ENCODE measurements around the gene TMEM131. TPM values are rescaled to one million over a fixed set of nuclear protein-coding genes. Genes with fewer than 3 reads are reported as not detected.
"Not testable (repeated sequence)": the region's sequence is repeated elsewhere in the genome, so short reads cannot be mapped to it uniquely, and the experiment has no call there.

The TMEM131 gene
- total RNA-seq, 1 donor from 2014 or later, result 16.8 TPM

DNA sequence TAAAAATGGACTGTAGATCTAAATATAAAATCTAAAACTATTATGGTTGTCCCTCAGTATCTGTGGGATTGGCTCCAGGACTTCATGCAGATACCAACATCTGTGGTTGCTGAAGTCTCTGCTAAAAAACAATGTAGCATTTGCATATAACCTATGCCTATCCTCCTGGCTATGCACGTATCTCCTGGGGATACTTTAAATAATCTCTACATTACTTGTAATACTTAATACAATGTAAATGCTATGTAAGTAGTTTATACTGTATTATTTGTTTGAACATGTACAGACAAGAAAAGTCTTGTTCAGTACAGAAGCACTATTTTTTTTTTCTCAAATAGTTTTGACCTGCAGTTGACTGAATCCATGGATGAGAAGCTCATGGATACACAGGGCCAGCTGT, 147.4 kb downstream of the TMEM131 start:
- Histone ChIP-seq H3K36me3 (ENCODE audit: control insufficient read depth, insufficient read depth, low read length) (no peaks in the 10 kb centered on the region), H3K4me3 (ENCODE audit: low read depth, low read length) (no peak overlapping the region), H3K27me3 (ENCODE audit: control insufficient read depth, insufficient read depth, low read length) (no peaks in the 10 kb centered on the region)
- DNase-seq (ENCODE audit: low read depth), result no peak
- TF ChIP-seq, protein P1, sequence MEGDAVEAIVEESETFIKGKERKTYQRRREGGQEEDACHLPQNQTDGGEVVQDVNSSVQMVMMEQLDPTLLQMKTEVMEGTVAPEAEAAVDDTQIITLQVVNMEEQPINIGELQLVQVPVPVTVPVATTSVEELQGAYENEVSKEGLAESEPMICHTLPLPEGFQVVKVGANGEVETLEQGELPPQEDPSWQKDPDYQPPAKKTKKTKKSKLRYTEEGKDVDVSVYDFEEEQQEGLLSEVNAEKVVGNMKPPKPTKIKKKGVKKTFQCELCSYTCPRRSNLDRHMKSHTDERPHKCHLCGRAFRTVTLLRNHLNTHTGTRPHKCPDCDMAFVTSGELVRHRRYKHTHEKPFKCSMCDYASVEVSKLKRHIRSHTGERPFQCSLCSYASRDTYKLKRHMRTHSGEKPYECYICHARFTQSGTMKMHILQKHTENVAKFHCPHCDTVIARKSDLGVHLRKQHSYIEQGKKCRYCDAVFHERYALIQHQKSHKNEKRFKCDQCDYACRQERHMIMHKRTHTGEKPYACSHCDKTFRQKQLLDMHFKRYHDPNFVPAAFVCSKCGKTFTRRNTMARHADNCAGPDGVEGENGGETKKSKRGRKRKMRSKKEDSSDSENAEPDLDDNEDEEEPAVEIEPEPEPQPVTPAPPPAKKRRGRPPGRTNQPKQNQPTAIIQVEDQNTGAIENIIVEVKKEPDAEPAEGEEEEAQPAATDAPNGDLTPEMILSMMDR (IDR thresholded peaks at IDR 0.05; ENCODE audit: insufficient read depth, low read length, poor library complexity, severe bottlenecking), result no peak

DNA sequence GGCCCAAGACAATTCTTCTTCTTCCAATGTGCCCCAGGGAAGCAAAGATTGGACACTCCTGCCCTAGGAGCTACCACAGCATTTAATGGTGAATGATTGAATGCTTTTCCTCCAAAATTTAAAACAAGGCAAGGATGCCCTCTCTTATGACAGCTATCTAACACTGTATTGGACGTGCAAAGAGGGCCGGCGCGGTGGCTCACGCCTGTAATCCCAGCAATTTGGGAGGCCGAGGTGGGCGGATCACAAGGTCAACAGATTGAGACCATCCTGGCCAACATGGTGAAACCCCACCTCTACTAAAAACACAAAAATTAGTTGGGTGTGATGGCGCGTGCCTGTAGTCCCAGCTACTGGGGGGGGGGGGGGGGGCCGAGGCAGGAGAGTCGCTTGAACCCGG, 149.0 kb downstream of the TMEM131 start:
- DNase-seq (ENCODE audit: low read depth); H3K27me3 ChIP-seq (ENCODE audit: control insufficient read depth, insufficient read depth, low read length); H3K4me3 ChIP-seq (ENCODE audit: low read depth, low read length); H3K36me3 ChIP-seq (ENCODE audit: control insufficient read depth, insufficient read depth, low read length): not testable (repeated sequence)

DNA sequence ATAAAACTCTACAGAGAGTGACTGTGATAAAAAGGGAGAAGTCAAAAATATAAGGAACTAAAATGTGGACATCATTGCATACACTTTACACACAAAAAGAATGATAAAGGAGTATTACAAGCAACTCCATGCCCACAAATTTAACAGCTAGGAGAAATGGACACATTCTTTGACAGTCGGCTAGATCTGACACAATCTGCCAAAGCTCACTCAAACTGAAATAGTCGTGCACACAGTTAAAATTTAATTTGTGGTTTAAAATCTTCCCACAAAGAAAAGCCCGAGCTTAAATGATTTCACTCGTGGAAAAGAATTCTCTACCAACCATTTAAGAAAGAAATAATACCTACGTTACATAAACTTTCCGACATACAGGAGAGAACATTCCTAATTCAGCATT, 149.9 kb downstream of the TMEM131 start:
- Histone ChIP-seq H3K36me3 (ENCODE audit: control insufficient read depth, insufficient read depth, low read length) (no peaks in the 10 kb centered on the region), H3K27me3 (ENCODE audit: control insufficient read depth, insufficient read depth, low read length) (no peaks in the 10 kb centered on the region), H3K4me3 (ENCODE audit: low read depth, low read length) (no peak overlapping the region)
- no peak for DNase-seq (ENCODE audit: low read depth)
- TF ChIP-seq, protein P1 (IDR thresholded peaks at IDR 0.05; ENCODE audit: insufficient read depth, low read length, poor library complexity, severe bottlenecking), result no peak

DNA sequence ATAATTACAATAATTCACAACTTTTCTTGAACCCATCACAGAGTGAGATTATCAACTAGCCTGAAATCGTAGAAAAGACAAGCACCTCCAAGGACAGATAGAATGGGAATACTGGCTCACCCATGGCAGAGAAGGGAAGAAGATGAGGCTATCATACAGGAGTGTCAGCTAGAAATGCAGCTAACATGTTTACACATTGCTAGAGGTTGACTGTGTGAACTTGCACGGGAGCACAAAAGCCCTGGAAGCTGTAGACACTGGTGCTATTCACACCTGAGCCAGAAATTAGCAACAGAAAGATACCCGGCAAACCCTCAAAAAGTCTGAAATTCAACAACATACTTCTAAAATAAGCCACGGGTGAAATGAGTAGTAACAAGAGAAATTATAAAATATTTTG, 150.6 kb downstream of the TMEM131 start:
- TF ChIP-seq, protein P1 (IDR thresholded peaks at IDR 0.05; ENCODE audit: insufficient read depth, low read length, poor library complexity, severe bottlenecking), result no peak
- H3K4me3 ChIP-seq (ENCODE audit: low read depth, low read length), result no peak overlapping the region
- no peaks in the 10 kb centered on the region for H3K36me3 ChIP-seq (ENCODE audit: control insufficient read depth, insufficient read depth, low read length)
- no peaks in the 10 kb centered on the region for H3K27me3 ChIP-seq (ENCODE audit: control insufficient read depth, insufficient read depth, low read length)
- no peak for DNase-seq (ENCODE audit: low read depth)

DNA sequence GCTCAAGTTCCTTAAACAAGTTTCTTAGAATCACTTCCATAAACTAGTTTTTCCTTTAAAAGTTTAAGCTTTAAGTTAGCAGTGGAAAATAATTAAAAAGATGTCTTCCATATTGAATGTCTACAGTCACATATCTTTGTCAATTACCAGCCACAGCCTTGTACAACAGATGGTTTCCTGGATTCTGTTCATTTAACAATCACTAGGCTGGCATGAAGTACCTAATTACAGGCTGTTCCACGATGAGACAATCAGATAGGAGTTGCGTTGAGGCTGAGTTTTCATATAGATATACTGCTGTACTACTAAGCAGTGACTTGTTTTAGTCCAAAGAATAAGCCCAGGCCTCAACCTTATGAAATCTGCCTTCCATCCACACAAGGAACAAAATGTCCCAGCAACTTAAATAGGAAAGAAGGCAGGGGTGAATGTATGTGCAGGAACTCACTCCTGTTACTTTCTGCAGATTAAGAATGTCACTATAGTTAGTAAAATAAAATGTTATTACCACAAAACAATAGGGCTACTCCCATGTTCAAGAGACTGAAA, 151.4 kb downstream of the TMEM131 start:
- no peak overlapping the region for H3K4me3 ChIP-seq (ENCODE audit: low read depth, low read length)
- DNase-seq (ENCODE audit: low read depth), result no peak
- TF ChIP-seq, protein P1 (IDR thresholded peaks at IDR 0.05; ENCODE audit: insufficient read depth, low read length, poor library complexity, severe bottlenecking), result no peak
- H3K36me3 ChIP-seq (ENCODE audit: control insufficient read depth, insufficient read depth, low read length), result no peaks in the 10 kb centered on the region
- no peaks in the 10 kb centered on the region for H3K27me3 ChIP-seq (ENCODE audit: control insufficient read depth, insufficient read depth, low read length)

DNA sequence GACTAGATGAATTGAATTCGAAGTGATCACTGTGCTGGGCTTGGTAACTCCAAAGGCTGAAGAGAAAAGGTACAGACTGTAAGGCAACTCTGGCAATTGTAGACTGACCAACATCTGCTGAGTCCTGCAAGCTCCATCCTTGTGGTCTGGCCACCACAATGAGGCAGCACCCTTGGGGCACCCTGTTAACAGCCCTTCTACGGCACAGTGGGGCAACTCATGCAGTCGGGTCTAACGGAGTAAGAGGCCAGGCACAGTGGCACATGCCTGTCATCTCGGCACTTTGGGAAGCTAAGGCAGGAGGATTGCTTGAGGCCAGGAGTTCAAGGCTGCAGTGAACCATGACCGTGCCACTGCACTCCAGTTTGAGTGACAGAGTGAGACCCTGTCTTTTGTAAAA, 155.6 kb downstream of the TMEM131 start:
- no peak for DNase-seq (ENCODE audit: low read depth)
- Histone ChIP-seq H3K36me3 (ENCODE audit: control insufficient read depth, insufficient read depth, low read length) (no peaks in the 10 kb centered on the region), H3K4me3 (ENCODE audit: low read depth, low read length) (no peak overlapping the region), H3K27me3 (ENCODE audit: control insufficient read depth, insufficient read depth, low read length) (no peaks in the 10 kb centered on the region)
- TF ChIP-seq, protein P1 (IDR thresholded peaks at IDR 0.05; ENCODE audit: insufficient read depth, low read length, poor library complexity, severe bottlenecking), result no peak
